HEK293 (cell line): ENCODE measurements around the gene SLC22A3.

ENCODE experiments used
- CTCF ChIA-PET: fragments of 350-600 bp; formaldehyde crosslinking; extraction: SDS; loops from one replicate; lab custom pipeline; 2021; ENCODE audit warnings: antibody characterized with exemption; lab: Yijun Ruan, JAX
- POLR2A ChIA-PET: fragments of 300-600 bp; formaldehyde crosslinking; extraction: SDS; loops from one replicate; lab custom pipeline; 2020; ENCODE audit warnings: antibody characterized with exemption, inconsistent platforms; lab: Yijun Ruan, JAX
- H3K27ac ChIP-seq: fragments of 200-500 bp; sonication (Bioruptor generic); 2 replicates; pipeline ENCODE4 v1.5.1; 2014; ENCODE audit warnings: low read depth, low read length, control low read depth, inconsistent platforms; ENCODE audit errors: extremely low read depth
- H3K36me3 ChIP-seq, 2 experiments: fragments of 200-500 bp in 1 of 2; sonication (Bioruptor generic) in 1 of 2; 1 replicate in 1 of 2; 2 replicates in 1 of 2; pipeline ENCODE4 v1.5.1; 2014 to 2017; ENCODE audit warnings: inconsistent platforms in 2 of 2, low read length in 2 of 2; ENCODE audit not compliant: control insufficient read depth in 2 of 2, insufficient read depth in 1 of 2
- H3K4me1 ChIP-seq: fragments of 200-500 bp; sonication (Bioruptor generic); 2 replicates; pipeline ENCODE4 v1.5.1; 2014; ENCODE audit warnings: mild to moderate bottlenecking, low read length, inconsistent platforms; ENCODE audit not compliant: control insufficient read depth, insufficient read depth
- H3K4me3 ChIP-seq: 2 replicates; pipeline ENCODE4 v1.5.1; 2011; ENCODE audit warnings: low read depth, mild to moderate bottlenecking, control low read depth, low read length, moderate library complexity
- H3K9me3 ChIP-seq: fragments of 200-500 bp; sonication (Bioruptor generic); 2 replicates; pipeline ENCODE4 v1.5.1; 2014; ENCODE audit warnings: low read depth, low read length, inconsistent platforms; ENCODE audit not compliant: control insufficient read depth, insufficient read depth
- GLI2 ChIP-seq: fragments of 450-650 bp; formaldehyde crosslinking; IDR thresholded peaks from 2 replicates; pipeline ENCODE4; 2017; ENCODE audit warnings: missing biosample characterization, missing genetic modification characterization, low read depth, borderline replicate concordance
- KLF10 ChIP-seq: fragments of 450-650 bp; IDR thresholded peaks from 2 replicates; pipeline ENCODE4 v1.5.1; 2018; ENCODE audit warnings: missing biosample characterization, mild to moderate bottlenecking, missing genetic modification characterization
- PBX3 ChIP-seq: sonication (generic); formaldehyde crosslinking; IDR thresholded peaks from 2 replicates; pipeline ENCODE4 v1.8.1; 2022; ENCODE audit warnings: mild to moderate bottlenecking, moderate library complexity, missing genetic modification reagents
- RBAK ChIP-seq: fragments of 450-650 bp; formaldehyde crosslinking; IDR thresholded peaks from 2 replicates; pipeline ENCODE4 v1.5.1; 2016; ENCODE audit warnings: missing biosample characterization, missing genetic modification characterization
- SP2 ChIP-seq: fragments of 450-650 bp; formaldehyde crosslinking; IDR thresholded peaks from 2 replicates; pipeline ENCODE4 v1.5.1; 2016; ENCODE audit warnings: missing biosample characterization, missing genetic modification characterization
- SP3 ChIP-seq: fragments of 450-650 bp; formaldehyde crosslinking; IDR thresholded peaks from 2 replicates; pipeline ENCODE4 v1.5.1; 2016; ENCODE audit warnings: missing biosample characterization, missing genetic modification characterization
- TRIM28 ChIP-seq: IDR thresholded peaks from 2 replicates; pipeline ENCODE4 v1.6.1; 2011; ENCODE audit warnings: low read length, control low read depth, borderline replicate concordance
- ZFP41 ChIP-seq: fragments of 450-650 bp; formaldehyde crosslinking; IDR thresholded peaks from 2 replicates; pipeline ENCODE4 v1.5.1; 2016; ENCODE audit warnings: missing biosample characterization, missing genetic modification characterization, borderline replicate concordance
- ZIC2 ChIP-seq: fragments of 450-650 bp; formaldehyde crosslinking; IDR thresholded peaks from 2 replicates; pipeline ENCODE4 v1.5.1; 2016; ENCODE audit warnings: missing biosample characterization, missing genetic modification characterization
- ZNF114 ChIP-seq: fragments of 450-650 bp; formaldehyde crosslinking; IDR thresholded peaks from 2 replicates; pipeline ENCODE4 v1.5.0; 2017; ENCODE audit warnings: missing biosample characterization, missing genetic modification characterization
- ZNF121 ChIP-seq: fragments of 450-650 bp; formaldehyde crosslinking; IDR thresholded peaks from 2 replicates; pipeline ENCODE4 v1.5.1; 2016; ENCODE audit warnings: missing biosample characterization, missing genetic modification characterization
- ZNF16 ChIP-seq: fragments of 450-650 bp; formaldehyde crosslinking; IDR thresholded peaks from 2 replicates; pipeline ENCODE4 v1.5.1; 2016; ENCODE audit warnings: low read depth, missing biosample characterization, missing genetic modification characterization
- ZNF239 ChIP-seq: fragments of 450-650 bp; formaldehyde crosslinking; IDR thresholded peaks from 2 replicates; pipeline ENCODE4 v1.5.1; 2016; ENCODE audit warnings: missing biosample characterization, missing genetic modification characterization
- ZNF501 ChIP-seq: fragments of 450-650 bp; formaldehyde crosslinking; IDR thresholded peaks from 2 replicates; pipeline ENCODE4 v1.5.1; 2016; ENCODE audit warnings: missing biosample characterization, missing genetic modification characterization
- ZNF510 ChIP-seq: fragments of 450-650 bp; formaldehyde crosslinking; IDR thresholded peaks from 2 replicates; pipeline ENCODE4 v1.5.1; 2018; ENCODE audit warnings: mild to moderate bottlenecking, missing genetic modification characterization, missing biosample characterization; ENCODE audit not compliant: insufficient replicate concordance
- ZNF585B ChIP-seq: fragments of 450-650 bp; formaldehyde crosslinking; IDR thresholded peaks from 2 replicates; pipeline ENCODE4 v1.5.1; 2016; ENCODE audit warnings: missing biosample characterization, missing genetic modification characterization
- ZNF692 ChIP-seq: fragments of 450-650 bp; formaldehyde crosslinking; IDR thresholded peaks from 2 replicates; pipeline ENCODE4 v1.5.1; 2016; ENCODE audit warnings: missing biosample characterization, missing genetic modification characterization
- ZNF707 ChIP-seq: fragments of 450-650 bp; formaldehyde crosslinking; IDR thresholded peaks from 2 replicates; pipeline ENCODE4 v1.5.1; 2016; ENCODE audit warnings: missing biosample characterization, missing genetic modification characterization
- ZNF843 ChIP-seq: fragments of 450-650 bp; formaldehyde crosslinking; IDR thresholded peaks from 2 replicates; pipeline ENCODE4 v1.5.1; 2016; ENCODE audit warnings: missing biosample characterization, missing genetic modification characterization
- TF ChIP-seq, protein P1 (sequence below): fragments of 450-650 bp; formaldehyde crosslinking; IDR thresholded peaks from 2 replicates; pipeline ENCODE4 v1.5.1; 2016; ENCODE audit warnings: missing biosample characterization, missing genetic modification characterization, borderline replicate concordance
- TF ChIP-seq, protein P2 (sequence below): fragments of 450-650 bp; formaldehyde crosslinking; IDR thresholded peaks from 2 replicates; pipeline ENCODE4 v1.5.1; 2016; ENCODE audit warnings: missing biosample characterization, missing genetic modification characterization
- TF ChIP-seq, protein P3 (sequence below): fragments of 450-650 bp; formaldehyde crosslinking; IDR thresholded peaks from 2 replicates; pipeline ENCODE4 v1.5.1; 2016; ENCODE audit warnings: missing biosample characterization, missing genetic modification characterization
- TF ChIP-seq, protein P4 (sequence below): fragments of 450-650 bp; formaldehyde crosslinking; IDR thresholded peaks from 2 replicates; pipeline ENCODE4 v1.5.1; 2016; ENCODE audit warnings: missing biosample characterization, missing genetic modification characterization

SLC22A3 gene

DNA sequence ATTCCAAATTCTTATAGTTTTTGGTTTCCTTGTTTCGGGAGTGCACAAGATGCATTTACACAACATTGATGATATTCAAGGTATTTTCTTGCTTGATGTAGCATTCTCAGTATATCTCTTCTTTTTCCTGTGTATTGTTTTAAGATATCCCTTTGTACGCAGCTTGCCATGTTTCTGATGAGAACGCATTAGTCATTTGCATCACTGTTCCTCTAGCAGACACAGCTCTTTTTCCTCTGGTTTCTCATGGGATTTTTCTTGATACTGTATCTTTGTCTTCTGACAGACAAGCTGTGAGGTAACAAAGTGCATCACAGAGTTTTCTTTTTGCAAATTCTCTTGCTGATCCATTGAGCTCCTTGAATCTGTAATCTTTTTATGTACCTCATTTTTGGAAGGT, 146.4 kb downstream of the SLC22A3 start:
- H3K9me3 ChIP-seq, result no peaks in the 10 kb centered on the region
- H3K36me3 ChIP-seq, result no peaks in the 10 kb centered on the region
- H3K4me3 ChIP-seq, result no peak overlapping the region
- ChIA-PET POLR2A (no interaction called here), CTCF (interaction anchor here (1.0 kb wide), 1 partner anchor 25 kb away, joined by 3 read pairs; no protein-coding TSS in a partner anchor)
- H3K27ac ChIP-seq, result no peak overlapping the region
- H3K4me1 ChIP-seq, result no peaks in the 10 kb centered on the region
- TF ChIP-seq SP2 (tag by site-specific recombination) (no peak), ZNF692 (no peak), ZNF114 (tag by site-specific recombination) (no peak), ZNF707 (no peak), ZNF843 (tag by site-specific recombination) (no peak), ZNF16 (tag by site-specific recombination) (no peak), KLF10 (tag by site-specific recombination) (no peak), ZNF239 (tag by site-specific recombination) (no peak), RBAK (tag by site-specific recombination) (no peak), ZNF501 (no peak), ZNF121 (tag by site-specific recombination) (no peak), SP3 (no peak), ZFP41 (tag by site-specific recombination) (no peak), TRIM28 (no peak)
- TF ChIP-seq, protein P1, sequence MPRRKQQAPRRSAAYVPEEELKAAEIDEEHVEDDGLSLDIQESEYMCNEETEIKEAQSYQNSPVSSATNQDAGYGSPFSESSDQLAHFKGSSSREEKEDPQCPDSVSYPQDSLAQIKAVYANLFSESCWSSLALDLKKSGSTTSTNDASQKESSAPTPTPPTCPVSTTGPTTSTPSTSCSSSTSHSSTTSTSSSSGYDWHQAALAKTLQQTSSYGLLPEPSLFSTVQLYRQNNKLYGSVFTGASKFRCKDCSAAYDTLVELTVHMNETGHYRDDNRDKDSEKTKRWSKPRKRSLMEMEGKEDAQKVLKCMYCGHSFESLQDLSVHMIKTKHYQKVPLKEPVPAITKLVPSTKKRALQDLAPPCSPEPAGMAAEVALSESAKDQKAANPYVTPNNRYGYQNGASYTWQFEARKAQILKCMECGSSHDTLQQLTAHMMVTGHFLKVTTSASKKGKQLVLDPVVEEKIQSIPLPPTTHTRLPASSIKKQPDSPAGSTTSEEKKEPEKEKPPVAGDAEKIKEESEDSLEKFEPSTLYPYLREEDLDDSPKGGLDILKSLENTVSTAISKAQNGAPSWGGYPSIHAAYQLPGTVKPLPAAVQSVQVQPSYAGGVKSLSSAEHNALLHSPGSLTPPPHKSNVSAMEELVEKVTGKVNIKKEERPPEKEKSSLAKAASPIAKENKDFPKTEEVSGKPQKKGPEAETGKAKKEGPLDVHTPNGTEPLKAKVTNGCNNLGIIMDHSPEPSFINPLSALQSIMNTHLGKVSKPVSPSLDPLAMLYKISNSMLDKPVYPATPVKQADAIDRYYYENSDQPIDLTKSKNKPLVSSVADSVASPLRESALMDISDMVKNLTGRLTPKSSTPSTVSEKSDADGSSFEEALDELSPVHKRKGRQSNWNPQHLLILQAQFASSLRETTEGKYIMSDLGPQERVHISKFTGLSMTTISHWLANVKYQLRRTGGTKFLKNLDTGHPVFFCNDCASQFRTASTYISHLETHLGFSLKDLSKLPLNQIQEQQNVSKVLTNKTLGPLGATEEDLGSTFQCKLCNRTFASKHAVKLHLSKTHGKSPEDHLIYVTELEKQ (tag by site-specific recombination), result no peak
- TF ChIP-seq, protein P2, sequence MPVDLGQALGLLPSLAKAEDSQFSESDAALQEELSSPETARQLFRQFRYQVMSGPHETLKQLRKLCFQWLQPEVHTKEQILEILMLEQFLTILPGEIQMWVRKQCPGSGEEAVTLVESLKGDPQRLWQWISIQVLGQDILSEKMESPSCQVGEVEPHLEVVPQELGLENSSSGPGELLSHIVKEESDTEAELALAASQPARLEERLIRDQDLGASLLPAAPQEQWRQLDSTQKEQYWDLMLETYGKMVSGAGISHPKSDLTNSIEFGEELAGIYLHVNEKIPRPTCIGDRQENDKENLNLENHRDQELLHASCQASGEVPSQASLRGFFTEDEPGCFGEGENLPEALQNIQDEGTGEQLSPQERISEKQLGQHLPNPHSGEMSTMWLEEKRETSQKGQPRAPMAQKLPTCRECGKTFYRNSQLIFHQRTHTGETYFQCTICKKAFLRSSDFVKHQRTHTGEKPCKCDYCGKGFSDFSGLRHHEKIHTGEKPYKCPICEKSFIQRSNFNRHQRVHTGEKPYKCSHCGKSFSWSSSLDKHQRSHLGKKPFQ (tag by site-specific recombination), result no peak

- Histone ChIP-seq H3K9me3 (no peaks in the 10 kb centered on the region), H3K4me3 (no peak overlapping the region), H3K4me1 (no peaks in the 10 kb centered on the region), H3K36me3 (no peaks in the 10 kb centered on the region), H3K27ac (no peak overlapping the region)
- TF ChIP-seq, protein P3, sequence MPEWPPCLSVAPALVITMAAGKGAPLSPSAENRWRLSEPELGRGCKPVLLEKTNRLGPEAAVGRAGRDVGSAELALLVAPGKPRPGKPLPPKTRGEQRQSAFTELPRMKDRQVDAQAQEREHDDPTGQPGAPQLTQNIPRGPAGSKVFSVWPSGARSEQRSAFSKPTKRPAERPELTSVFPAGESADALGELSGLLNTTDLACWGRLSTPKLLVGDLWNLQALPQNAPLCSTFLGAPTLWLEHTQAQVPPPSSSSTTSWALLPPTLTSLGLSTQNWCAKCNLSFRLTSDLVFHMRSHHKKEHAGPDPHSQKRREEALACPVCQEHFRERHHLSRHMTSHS (tag by site-specific recombination), result no peak
- TF ChIP-seq, protein P4, sequence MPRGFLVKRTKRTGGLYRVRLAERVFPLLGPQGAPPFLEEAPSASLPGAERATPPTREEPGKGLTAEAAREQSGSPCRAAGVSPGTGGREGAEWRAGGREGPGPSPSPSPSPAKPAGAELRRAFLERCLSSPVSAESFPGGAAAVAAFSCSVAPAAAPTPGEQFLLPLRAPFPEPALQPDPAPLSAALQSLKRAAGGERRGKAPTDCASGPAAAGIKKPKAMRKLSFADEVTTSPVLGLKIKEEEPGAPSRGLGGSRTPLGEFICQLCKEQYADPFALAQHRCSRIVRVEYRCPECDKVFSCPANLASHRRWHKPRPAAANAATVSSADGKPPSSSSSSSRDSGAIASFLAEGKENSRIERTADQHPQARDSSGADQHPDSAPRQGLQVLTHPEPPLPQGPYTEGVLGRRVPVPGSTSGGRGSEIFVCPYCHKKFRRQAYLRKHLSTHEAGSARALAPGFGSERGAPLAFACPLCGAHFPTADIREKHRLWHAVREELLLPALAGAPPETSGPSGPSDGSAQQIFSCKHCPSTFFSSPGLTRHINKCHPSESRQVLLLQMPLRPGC (tag by site-specific recombination), result no peak
- TF ChIP-seq ZNF510 (tag by site-specific recombination) (no peak), ZIC2 (tag by site-specific recombination) (no peak), PBX3 (no peak), GLI2 (no peak), KLF10 (tag by site-specific recombination) (no peak), ZNF585B (tag by site-specific recombination) (no peak)
- ChIA-PET CTCF (interaction anchor here (1.5 to 1.8 kb wide), 2 partner anchors 18 to 33 kb away, joined by 4 to 9 read pairs; no protein-coding TSS in a partner anchor), POLR2A (no interaction called here)
Observed at GRCh38 chr6:160500639-160501038, 152.5 kb downstream of the SLC22A3 start.
